OCI-LY1 (cell line): ENCODE results near the gene CSGALNACT2.

Experiments used
- EZH2 ChIP-seq: fragments of 200-600 bp; sonication (generic), shearing (Covaris generic); IDR thresholded peaks from 2 replicates; pipeline ENCODE4 v1.8.0; 2017; ENCODE audit warnings: borderline replicate concordance, mixed run types, mild to moderate bottlenecking, antibody characterized with exemption, low read length, moderate library complexity, mixed read lengths
- TF ChIP-seq, protein P1 (sequence below): fragments of 200-600 bp; sonication (generic), shearing (Covaris generic); IDR thresholded peaks from 2 replicates; pipeline ENCODE4 v1.5.1; 2017; ENCODE audit warnings: mild to moderate bottlenecking, antibody characterized with exemption, low read length, moderate library complexity, mixed read lengths

DNA sequence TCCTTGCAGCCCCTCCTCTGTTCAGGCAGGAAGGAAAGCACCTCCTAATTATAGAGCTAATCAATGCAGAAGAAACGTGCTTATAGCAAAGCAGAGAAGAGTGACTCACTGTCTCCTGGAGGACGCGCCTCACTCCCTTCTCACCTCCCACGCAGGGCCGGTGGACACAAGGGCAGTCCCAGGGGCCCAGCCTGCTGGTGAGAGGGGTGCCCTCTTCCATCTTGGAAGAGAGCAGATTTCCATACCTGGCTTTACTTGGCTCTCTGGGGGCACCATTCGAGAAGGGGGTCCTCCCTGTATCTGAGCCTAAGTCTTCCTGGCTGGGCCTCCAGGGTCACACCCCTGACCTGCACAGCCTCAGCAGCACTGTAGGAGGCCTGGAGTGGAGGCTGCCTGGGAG, 72.8 kb downstream of the CSGALNACT2 start:
- TF ChIP-seq, protein P1, sequence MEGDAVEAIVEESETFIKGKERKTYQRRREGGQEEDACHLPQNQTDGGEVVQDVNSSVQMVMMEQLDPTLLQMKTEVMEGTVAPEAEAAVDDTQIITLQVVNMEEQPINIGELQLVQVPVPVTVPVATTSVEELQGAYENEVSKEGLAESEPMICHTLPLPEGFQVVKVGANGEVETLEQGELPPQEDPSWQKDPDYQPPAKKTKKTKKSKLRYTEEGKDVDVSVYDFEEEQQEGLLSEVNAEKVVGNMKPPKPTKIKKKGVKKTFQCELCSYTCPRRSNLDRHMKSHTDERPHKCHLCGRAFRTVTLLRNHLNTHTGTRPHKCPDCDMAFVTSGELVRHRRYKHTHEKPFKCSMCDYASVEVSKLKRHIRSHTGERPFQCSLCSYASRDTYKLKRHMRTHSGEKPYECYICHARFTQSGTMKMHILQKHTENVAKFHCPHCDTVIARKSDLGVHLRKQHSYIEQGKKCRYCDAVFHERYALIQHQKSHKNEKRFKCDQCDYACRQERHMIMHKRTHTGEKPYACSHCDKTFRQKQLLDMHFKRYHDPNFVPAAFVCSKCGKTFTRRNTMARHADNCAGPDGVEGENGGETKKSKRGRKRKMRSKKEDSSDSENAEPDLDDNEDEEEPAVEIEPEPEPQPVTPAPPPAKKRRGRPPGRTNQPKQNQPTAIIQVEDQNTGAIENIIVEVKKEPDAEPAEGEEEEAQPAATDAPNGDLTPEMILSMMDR: no peak
- no peak for TF ChIP-seq EZH2
